ENCODE results near the gene DCLK1.

The DCLK1 gene

GRCh38 chr13:36098080-36098479 is 33.1 kb downstream of the DCLK1 start:
- no peak for DNase-seq (ENCODE audit: low spot score)
- H3K27ac ChIP-seq = no peak overlapping the region
- CTCF ChIA-PET = no interaction called here
- no peak for TF ChIP-seq CTCF (conservative IDR thresholded peaks at IDR 0.05; ENCODE audit: low read depth)
- POLR2A ChIA-PET (ENCODE audit: low non-redundant PET) = no interaction called here

GRCh38 chr13:36096461-36097416 is 34.4 kb downstream of the DCLK1 start:
- H3K27ac ChIP-seq = no peak overlapping the region
- ChIA-PET POLR2A (ENCODE audit: low non-redundant PET) (no interaction called here), CTCF (interaction anchor here (0.6 to 0.8 kb wide), 2 partner anchors 8 to 1245 kb away, joined by 3 read pairs; no protein-coding TSS in a partner anchor)
- no peak for DNase-seq (ENCODE audit: low spot score)
- no peak for TF ChIP-seq CTCF (conservative IDR thresholded peaks at IDR 0.05; ENCODE audit: low read depth)

- no peak for DNase-seq (ENCODE audit: low spot score)
- no peak for TF ChIP-seq CTCF (conservative IDR thresholded peaks at IDR 0.05; ENCODE audit: low read depth)
- POLR2A ChIA-PET (ENCODE audit: low non-redundant PET) = no interaction called here
- CTCF ChIA-PET = interaction anchor here (0.5 to 0.7 kb wide), 2 partner anchors 12 to 188 kb away, joined by 3 to 4 read pairs; no protein-coding TSS in a partner anchor
- H3K27ac ChIP-seq = no peak overlapping the region
These were observed 36.7 kb downstream of the DCLK1 start for GRCh38 chr13:36094478-36094877.

- ChIA-PET CTCF (no interaction called here), POLR2A (ENCODE audit: low non-redundant PET) (no interaction called here)
- no peak for DNase-seq (ENCODE audit: low spot score)
- no peak overlapping the region for H3K27ac ChIP-seq
- TF ChIP-seq CTCF (conservative IDR thresholded peaks at IDR 0.05; ENCODE audit: low read depth) = no peak
These were observed 40.6 kb downstream of the DCLK1 start for GRCh38 chr13:36090592-36090991.

- H3K27ac ChIP-seq = no peak overlapping the region
These were observed 42.0 kb downstream of the DCLK1 start for GRCh38 chr13:36089130-36089647.

More at GRCh38 chr13:36089130-36089647, 42.0 kb downstream of the DCLK1 start:
- POLR2A ChIA-PET (ENCODE audit: low non-redundant PET) = no interaction called here
- TF ChIP-seq CTCF (conservative IDR thresholded peaks at IDR 0.05; ENCODE audit: low read depth) = no peak
- no peak for DNase-seq (ENCODE audit: low spot score)
- CTCF ChIA-PET = interaction anchor here (0.5 to 1.4 kb wide), 3 partner anchors 7 to 221 kb away, joined by 3 read pairs; no protein-coding TSS in a partner anchor

All from RWPE1 (cell line).